Fibroblast of pulmonary artery (primary cell): Measurements from ENCODE around the gene PDZD7.

Experiments used
- DNase-seq: peaks from one replicate; pipeline ENCODE4 v3.0.0-alpha.2; 2010; ENCODE audit warnings: low read depth
- H3K4me3 ChIP-seq: replicated peaks from 2 replicates; pipeline ENCODE4 v1.5.1; 2011; ENCODE audit warnings: low read depth, mild to moderate bottlenecking, control low read depth, low read length, moderate library complexity
- CTCF ChIP-seq: IDR thresholded peaks from 2 replicates; pipeline ENCODE4 v1.5.1; 2011; ENCODE audit warnings: mild to moderate bottlenecking, control low read depth, low read length, inconsistent platforms; ENCODE audit errors: missing control alignments

PDZD7 gene

GRCh38 chr10:101007099-101007711 is 23.7 kb downstream of the PDZD7 start:
- DNase-seq: no peak
- no peak overlapping the region for H3K4me3 ChIP-seq
- no peak for TF ChIP-seq CTCF

- H3K4me3 ChIP-seq: no peak overlapping the region
- TF ChIP-seq CTCF: no peak
- no peak for DNase-seq
These were observed 24.3 kb downstream of the PDZD7 start for GRCh38 chr10:101006593-101007098.

GRCh38 chr10:101005869-101006567 is 24.9 kb downstream of the PDZD7 start:
- no peak for TF ChIP-seq CTCF
- H3K4me3 ChIP-seq: no peak overlapping the region
- DNase-seq: no peak

GRCh38 chr10:101005361-101005760 is 25.6 kb downstream of the PDZD7 start:
- no peak overlapping the region for H3K4me3 ChIP-seq
- no peak for TF ChIP-seq CTCF
- no peak for DNase-seq

GRCh38 chr10:101003639-101004206 is 27.2 kb downstream of the PDZD7 start:
- no peak for DNase-seq
- TF ChIP-seq CTCF: no peak
- no peak overlapping the region for H3K4me3 ChIP-seq

- DNase-seq: no peak
- no peak for TF ChIP-seq CTCF
- H3K4me3 ChIP-seq: no peak overlapping the region
These were observed 28.5 kb downstream of the PDZD7 start for GRCh38 chr10:101002456-101002855.
